Erythroblast (primary cell): ENCODE results near the gene ZNF107.

Source experiments
- GATA1 ChIP-seq: IDR thresholded peaks from 2 replicates; pipeline ENCODE4 v1.6.1; 2011; ENCODE audit warnings: low read depth, mild to moderate bottlenecking, control low read depth, low read length, moderate library complexity
- POLR2A ChIP-seq: IDR thresholded peaks from 2 replicates; pipeline ENCODE4 v1.6.1; 2011; ENCODE audit warnings: mild to moderate bottlenecking, low read length

DNA sequence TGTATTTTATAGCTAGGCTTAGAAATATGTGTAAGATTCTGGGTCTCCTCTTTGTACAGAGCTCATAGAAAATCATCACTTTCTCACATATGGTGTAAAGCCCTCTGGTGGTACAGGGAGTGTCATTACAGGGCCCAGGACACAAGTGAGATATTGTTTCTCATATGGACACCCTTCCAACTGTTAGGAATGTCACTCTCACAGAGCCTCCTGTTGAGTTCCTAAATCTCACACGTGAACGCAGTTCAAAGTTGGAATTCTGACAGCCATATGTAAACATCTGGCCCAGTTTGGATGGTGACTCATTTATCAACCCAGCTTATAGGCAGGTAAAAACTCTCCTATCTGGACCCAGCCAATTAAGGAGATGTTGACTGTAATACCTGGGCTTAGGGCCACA, 35.4 kb upstream of the ZNF107 start:
- TF ChIP-seq POLR2A (no peak), GATA1 (no peak)
